ENCODE results near the gene LTBP2.

The LTBP2 gene

DNA sequence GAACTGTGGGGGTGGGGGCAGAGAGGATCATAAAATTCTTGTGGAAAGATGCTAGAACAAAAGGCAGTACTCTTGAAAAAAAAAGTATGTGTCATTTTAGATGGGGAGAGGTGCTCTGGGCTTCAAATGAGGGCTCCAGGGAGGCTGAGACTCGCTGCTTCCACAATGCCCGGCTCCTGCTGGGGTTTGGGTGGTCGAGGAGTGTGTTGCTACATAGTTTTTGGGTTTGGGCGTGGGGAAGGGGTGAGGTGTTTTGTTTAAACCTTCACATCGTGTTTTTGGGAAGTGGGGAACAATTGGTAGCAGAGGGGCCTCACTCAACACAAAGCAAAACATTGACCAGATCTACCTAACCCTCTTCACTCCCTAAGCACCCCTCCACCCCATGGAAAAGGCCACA lies 110.3 kb downstream of the LTBP2 start:
- Histone ChIP-seq H3K27me3 (ENCODE audit: insufficient read depth, poor library complexity, severe bottlenecking) (no peaks in the 10 kb centered on the region), H3K27ac (replicated peaks) (no peak overlapping the region), H3K4me3 (replicated peaks; ENCODE audit: insufficient read depth, low read length) (no peak overlapping the region)
- no peak for DNase-seq (ENCODE audit: low read depth in 1 of 2, low spot score in 1 of 2)
- TF ChIP-seq SPI1 (IDR thresholded peaks at IDR 0.05; ENCODE audit: borderline replicate concordance, low read depth), result no peak
- no peak for TF ChIP-seq GABPA (IDR thresholded peaks at IDR 0.05; ENCODE audit: low read depth)
- TF ChIP-seq POLR2AphosphoS5 (IDR thresholded peaks at IDR 0.05; ENCODE audit: low read depth), result no peak
- no peak for TF ChIP-seq REST (IDR thresholded peaks at IDR 0.05; ENCODE audit: insufficient replicate concordance, low read depth)
- TF ChIP-seq, protein P1, sequence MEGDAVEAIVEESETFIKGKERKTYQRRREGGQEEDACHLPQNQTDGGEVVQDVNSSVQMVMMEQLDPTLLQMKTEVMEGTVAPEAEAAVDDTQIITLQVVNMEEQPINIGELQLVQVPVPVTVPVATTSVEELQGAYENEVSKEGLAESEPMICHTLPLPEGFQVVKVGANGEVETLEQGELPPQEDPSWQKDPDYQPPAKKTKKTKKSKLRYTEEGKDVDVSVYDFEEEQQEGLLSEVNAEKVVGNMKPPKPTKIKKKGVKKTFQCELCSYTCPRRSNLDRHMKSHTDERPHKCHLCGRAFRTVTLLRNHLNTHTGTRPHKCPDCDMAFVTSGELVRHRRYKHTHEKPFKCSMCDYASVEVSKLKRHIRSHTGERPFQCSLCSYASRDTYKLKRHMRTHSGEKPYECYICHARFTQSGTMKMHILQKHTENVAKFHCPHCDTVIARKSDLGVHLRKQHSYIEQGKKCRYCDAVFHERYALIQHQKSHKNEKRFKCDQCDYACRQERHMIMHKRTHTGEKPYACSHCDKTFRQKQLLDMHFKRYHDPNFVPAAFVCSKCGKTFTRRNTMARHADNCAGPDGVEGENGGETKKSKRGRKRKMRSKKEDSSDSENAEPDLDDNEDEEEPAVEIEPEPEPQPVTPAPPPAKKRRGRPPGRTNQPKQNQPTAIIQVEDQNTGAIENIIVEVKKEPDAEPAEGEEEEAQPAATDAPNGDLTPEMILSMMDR (IDR thresholded peaks at IDR 0.05; ENCODE audit: insufficient read depth, low read length), result no peak

- H3K4me3 ChIP-seq (replicated peaks; ENCODE audit: insufficient read depth, low read length), result no peak overlapping the region
- no peak for DNase-seq (ENCODE audit: low read depth in 1 of 2, low spot score in 1 of 2)
- no peaks in the 10 kb centered on the region for H3K27me3 ChIP-seq (ENCODE audit: insufficient read depth, poor library complexity, severe bottlenecking)
- no peak overlapping the region for H3K27ac ChIP-seq (replicated peaks)
- no peak for TF ChIP-seq GABPA (IDR thresholded peaks at IDR 0.05; ENCODE audit: low read depth)
- TF ChIP-seq REST (IDR thresholded peaks at IDR 0.05; ENCODE audit: insufficient replicate concordance, low read depth), result no peak
- TF ChIP-seq, protein P1 (IDR thresholded peaks at IDR 0.05; ENCODE audit: insufficient read depth, low read length), result no peak
- no peak for TF ChIP-seq POLR2AphosphoS5 (IDR thresholded peaks at IDR 0.05; ENCODE audit: low read depth)
- no peak for TF ChIP-seq SPI1 (IDR thresholded peaks at IDR 0.05; ENCODE audit: borderline replicate concordance, low read depth)
Measured at GRCh38 chr14:74501135-74501614, 110.9 kb downstream of the LTBP2 start.

DNA sequence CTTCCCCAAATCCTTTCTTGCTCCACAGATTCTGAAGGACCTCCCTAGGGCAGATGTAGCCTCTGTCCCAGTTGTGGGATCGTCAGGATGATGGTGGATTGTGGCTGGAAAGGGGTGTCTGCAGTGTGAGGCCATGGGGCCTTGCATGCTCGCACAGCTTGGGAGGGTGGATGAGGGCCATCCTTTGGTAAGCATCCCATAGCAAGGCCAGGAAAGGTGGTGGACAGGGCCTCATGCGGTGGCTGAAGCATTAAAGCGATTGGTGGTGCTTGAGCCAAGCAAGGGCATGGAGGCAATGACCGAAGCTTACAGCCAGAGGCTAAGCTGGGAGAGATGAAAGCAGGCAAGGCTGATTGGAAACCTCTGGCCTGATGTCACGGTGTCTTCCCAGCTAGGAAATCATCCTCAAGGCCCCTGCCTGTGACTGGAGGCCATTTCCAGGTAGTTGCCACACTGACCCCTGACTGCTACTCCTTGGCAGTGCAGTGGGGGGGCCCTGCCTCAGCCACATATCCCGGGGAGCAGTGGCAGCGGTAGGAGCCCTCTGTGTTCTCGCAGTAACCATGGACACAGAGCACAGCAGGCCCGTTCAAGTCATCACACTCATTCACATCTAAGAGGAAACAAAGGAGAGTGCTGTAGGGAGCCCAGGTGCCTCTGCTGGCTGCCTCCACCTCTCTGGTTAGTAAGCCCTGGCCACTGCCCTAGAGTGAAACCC lies 111.5 kb downstream of the LTBP2 start:
- TF ChIP-seq, protein P1 (IDR thresholded peaks at IDR 0.05; ENCODE audit: insufficient read depth, low read length), result no peak
- TF ChIP-seq SPI1 (IDR thresholded peaks at IDR 0.05; ENCODE audit: borderline replicate concordance, low read depth) (no peak), REST (IDR thresholded peaks at IDR 0.05; ENCODE audit: insufficient replicate concordance, low read depth) (no peak), POLR2AphosphoS5 (IDR thresholded peaks at IDR 0.05; ENCODE audit: low read depth) (no peak), GABPA (IDR thresholded peaks at IDR 0.05; ENCODE audit: low read depth) (no peak)
- Histone ChIP-seq H3K4me3 (replicated peaks; ENCODE audit: insufficient read depth, low read length) (no peak overlapping the region), H3K27ac (replicated peaks) (no peak overlapping the region), H3K27me3 (ENCODE audit: insufficient read depth, poor library complexity, severe bottlenecking) (no peaks in the 10 kb centered on the region)
- DNase-seq (ENCODE audit: low read depth in 1 of 2, low spot score in 1 of 2), result no peak
